ENCODE measurements around the gene PPM1F. TPM values are rescaled to one million over a fixed set of nuclear protein-coding genes. Genes with fewer than 3 reads are reported as not detected.

PPM1F gene
- polyA plus RNA-seq, 4 donors: 33.8 to 44.9 (median 41.1) TPM

Other genes with a start within 250 kb of the PPM1F start
- gene YPEL1, start 217.1 kb downstream of the PPM1F start, polyA plus RNA-seq (ENCODE audit: insufficient read length in 4 of 4): 10 to 100 TPM; 13.5 to 18.1 (median 15.6) TPM
- 100 to 1,000 TPM; 118 to 128 (median 125) TPM for gene MAPK1, start 85.2 kb downstream of the PPM1F start, polyA plus RNA-seq (ENCODE audit: insufficient read length in 4 of 4)
- 10 to 100 TPM; 18.7 to 44.1 (median 30.9) TPM for gene TOP3B, start 29.9 kb upstream of the PPM1F start, polyA plus RNA-seq (ENCODE audit: insufficient read length in 4 of 4)